Transverse colon (tissue), 4 donors: Measurements from ENCODE around the gene CARS2.

ENCODE experiments used
- POLR2A ChIP-seq: fragments of 450-650 bp; IDR thresholded peaks from one replicate; pipeline ENCODE4 v1.6.1; 2016; ENCODE audit warnings: antibody characterized with exemption, mild to moderate bottlenecking, moderate library complexity
- POLR2AphosphoS5 ChIP-seq, 3 donors: sonication (generic); formaldehyde crosslinking; IDR thresholded peaks; one replicate each; pipeline ENCODE4 v1.6.1; 2016; ENCODE audit warnings: antibody characterized with exemption in 3 of 3
- TF ChIP-seq, protein P1 (sequence below), 5 experiments: fragments of 200-600 bp in 3 of 5; fragments of 450-650 bp in 2 of 5; sonication (generic) in 3 of 5; IDR thresholded peaks; 1 replicate in 2 of 5; 2 replicates in 3 of 5; pipeline ENCODE4 v1.5.1; 2016 to 2017; ENCODE audit warnings: antibody characterized with exemption in 5 of 5, inconsistent platforms in 3 of 5, mild to moderate bottlenecking in 2 of 5, moderate library complexity in 1 of 5

- TF ChIP-seq, protein P1, sequence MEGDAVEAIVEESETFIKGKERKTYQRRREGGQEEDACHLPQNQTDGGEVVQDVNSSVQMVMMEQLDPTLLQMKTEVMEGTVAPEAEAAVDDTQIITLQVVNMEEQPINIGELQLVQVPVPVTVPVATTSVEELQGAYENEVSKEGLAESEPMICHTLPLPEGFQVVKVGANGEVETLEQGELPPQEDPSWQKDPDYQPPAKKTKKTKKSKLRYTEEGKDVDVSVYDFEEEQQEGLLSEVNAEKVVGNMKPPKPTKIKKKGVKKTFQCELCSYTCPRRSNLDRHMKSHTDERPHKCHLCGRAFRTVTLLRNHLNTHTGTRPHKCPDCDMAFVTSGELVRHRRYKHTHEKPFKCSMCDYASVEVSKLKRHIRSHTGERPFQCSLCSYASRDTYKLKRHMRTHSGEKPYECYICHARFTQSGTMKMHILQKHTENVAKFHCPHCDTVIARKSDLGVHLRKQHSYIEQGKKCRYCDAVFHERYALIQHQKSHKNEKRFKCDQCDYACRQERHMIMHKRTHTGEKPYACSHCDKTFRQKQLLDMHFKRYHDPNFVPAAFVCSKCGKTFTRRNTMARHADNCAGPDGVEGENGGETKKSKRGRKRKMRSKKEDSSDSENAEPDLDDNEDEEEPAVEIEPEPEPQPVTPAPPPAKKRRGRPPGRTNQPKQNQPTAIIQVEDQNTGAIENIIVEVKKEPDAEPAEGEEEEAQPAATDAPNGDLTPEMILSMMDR (IDR thresholded peaks at IDR 0.05): no peak
- TF ChIP-seq POLR2AphosphoS5 (IDR thresholded peaks at IDR 0.05) (no peak), POLR2A (no peak)
Measured at GRCh38 chr13:110635405-110636002, 70.4 kb downstream of the CARS2 start.
